HCT116 (cell line): Measurements from ENCODE around the gene TUB.

Experiments used
- CEBPB ChIP-seq: IDR thresholded peaks from 2 replicates; pipeline ENCODE4 v1.6.1; 2012; ENCODE audit warnings: low read depth
- EGR1 ChIP-seq: IDR thresholded peaks from 2 replicates; pipeline ENCODE4 v1.6.1; 2012; ENCODE audit warnings: low read depth
- EZH2 ChIP-seq: fragments of 200-600 bp; sonication (generic); IDR thresholded peaks from 2 replicates; pipeline ENCODE4 v1.6.1; 2017; ENCODE audit warnings: antibody characterized with exemption, mixed run types
- EZH2phosphoT487 ChIP-seq: fragments of 200-600 bp; IDR thresholded peaks from 2 replicates; pipeline ENCODE4 v1.6.1; 2018; ENCODE audit warnings: antibody characterized with exemption, borderline replicate concordance
- MAX ChIP-seq: IDR thresholded peaks from 2 replicates; pipeline ENCODE4 v1.6.1; 2012
- POLR2A ChIP-seq: IDR thresholded peaks from 2 replicates; pipeline ENCODE4 v1.7.0; 2011; ENCODE audit warnings: borderline replicate concordance; ENCODE audit not compliant: insufficient read depth, insufficient read length; ENCODE audit errors: extremely low read depth
- POLR2AphosphoS5 ChIP-seq: IDR thresholded peaks from 2 replicates; pipeline ENCODE4 v1.6.1; 2011; ENCODE audit warnings: mild to moderate bottlenecking, low read depth, low read length, moderate library complexity
- RAD21 ChIP-seq: IDR thresholded peaks from 2 replicates; pipeline ENCODE4 v1.6.1; 2012; ENCODE audit warnings: low read depth, mild to moderate bottlenecking
- SP1 ChIP-seq: IDR thresholded peaks from 2 replicates; pipeline ENCODE4 v1.6.1; 2012; ENCODE audit warnings: low read depth
- TCF7L2 ChIP-seq: IDR thresholded peaks from 2 replicates; pipeline ENCODE4 v1.7.0; 2011; ENCODE audit warnings: borderline replicate concordance, inconsistent platforms; ENCODE audit not compliant: insufficient read depth, insufficient read length; ENCODE audit errors: extremely low read depth
- YY1 ChIP-seq: IDR thresholded peaks from 2 replicates; pipeline ENCODE4 v1.6.1; 2011; ENCODE audit warnings: low read length, low read depth, moderate library complexity, mild to moderate bottlenecking; ENCODE audit not compliant: insufficient replicate concordance; ENCODE audit errors: extremely low read depth
- ZBTB33 ChIP-seq: IDR thresholded peaks from 2 replicates; pipeline ENCODE4 v1.6.1; 2011; ENCODE audit warnings: mild to moderate bottlenecking, low read length, moderate library complexity; ENCODE audit not compliant: insufficient replicate concordance; ENCODE audit errors: extremely low read depth
- ZNF274 ChIP-seq: fragments of 200-500 bp; sonication (Bioruptor generic); IDR thresholded peaks from 2 replicates; pipeline ENCODE4 v1.6.1; 2014; ENCODE audit warnings: mild to moderate bottlenecking, low read depth, low read length, inconsistent platforms
- TF ChIP-seq, protein P1 (sequence below), 3 experiments: fragments of 200-600 bp in 1 of 3; sonication (generic) in 1 of 3; IDR thresholded peaks in 2 of 3; conservative IDR thresholded peaks in 1 of 3; 2 replicates each; pipeline ENCODE4 v1.5.1; 2012 to 2017; ENCODE audit warnings: low read depth in 2 of 3, low read length in 2 of 3, antibody characterized with exemption in 1 of 3, borderline replicate concordance in 1 of 3, control low read depth in 1 of 3, mild to moderate bottlenecking in 1 of 3, mixed read lengths in 1 of 3, mixed run types in 1 of 3, moderate library complexity in 1 of 3; ENCODE audit not compliant: insufficient read depth in 1 of 3

DNA sequence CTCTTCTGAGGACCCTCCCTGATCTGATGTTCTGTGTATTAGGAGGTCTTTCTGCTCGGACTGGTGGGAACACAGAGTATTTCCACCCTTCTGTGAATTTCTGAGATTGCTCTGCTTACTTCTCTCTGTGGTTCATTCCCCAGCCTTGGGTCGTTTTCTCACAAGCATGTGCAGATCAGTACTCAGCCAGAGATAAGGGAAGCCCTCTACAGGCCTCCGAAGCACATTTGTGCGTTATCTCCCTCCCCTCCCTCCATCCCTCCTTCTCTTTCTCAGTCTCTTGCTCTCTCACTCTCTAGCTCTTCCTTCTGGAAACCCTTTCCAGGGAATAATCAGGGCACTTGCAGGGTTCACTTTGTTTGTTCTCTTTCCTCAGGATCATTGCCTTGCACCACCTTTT lies 35.2 kb upstream of the TUB start:
- TF ChIP-seq EGR1 (no peak), MAX (no peak), EZH2 (no peak), POLR2A (no peak), TCF7L2 (no peak), POLR2AphosphoS5 (no peak), RAD21 (no peak), CEBPB (no peak), ZBTB33 (no peak), EZH2phosphoT487 (no peak), ZNF274 (no peak), SP1 (no peak), YY1 (no peak)
- TF ChIP-seq, protein P1, sequence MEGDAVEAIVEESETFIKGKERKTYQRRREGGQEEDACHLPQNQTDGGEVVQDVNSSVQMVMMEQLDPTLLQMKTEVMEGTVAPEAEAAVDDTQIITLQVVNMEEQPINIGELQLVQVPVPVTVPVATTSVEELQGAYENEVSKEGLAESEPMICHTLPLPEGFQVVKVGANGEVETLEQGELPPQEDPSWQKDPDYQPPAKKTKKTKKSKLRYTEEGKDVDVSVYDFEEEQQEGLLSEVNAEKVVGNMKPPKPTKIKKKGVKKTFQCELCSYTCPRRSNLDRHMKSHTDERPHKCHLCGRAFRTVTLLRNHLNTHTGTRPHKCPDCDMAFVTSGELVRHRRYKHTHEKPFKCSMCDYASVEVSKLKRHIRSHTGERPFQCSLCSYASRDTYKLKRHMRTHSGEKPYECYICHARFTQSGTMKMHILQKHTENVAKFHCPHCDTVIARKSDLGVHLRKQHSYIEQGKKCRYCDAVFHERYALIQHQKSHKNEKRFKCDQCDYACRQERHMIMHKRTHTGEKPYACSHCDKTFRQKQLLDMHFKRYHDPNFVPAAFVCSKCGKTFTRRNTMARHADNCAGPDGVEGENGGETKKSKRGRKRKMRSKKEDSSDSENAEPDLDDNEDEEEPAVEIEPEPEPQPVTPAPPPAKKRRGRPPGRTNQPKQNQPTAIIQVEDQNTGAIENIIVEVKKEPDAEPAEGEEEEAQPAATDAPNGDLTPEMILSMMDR (IDR thresholded peaks at IDR 0.05 in 2 of 3, conservative IDR thresholded peaks at IDR 0.05 in 1 of 3; ENCODE audit: borderline replicate concordance in 1 of 3, insufficient read depth in 1 of 3, low read depth in 2 of 3, low read length in 2 of 3): no peak
